Endometrial microvascular endothelial cells (primary cell): ENCODE data around the gene HIF1A. TPM values are rescaled to one million over a fixed set of nuclear protein-coding genes. Genes with fewer than 3 reads are reported as not detected.
"Not testable (repeated sequence)": the region's sequence is repeated elsewhere in the genome, so short reads cannot be mapped to it uniquely, and the experiment has no call there.

ENCODE experiments used
- in situ Hi-C: cut with HindIII; loops from 2 replicates; pipeline ENCODE4 v1.10.0; 2017; ENCODE audit warnings: low sequenced_read_pairs, low pct_unique_long_range_greater_than_20kb; ENCODE audit errors: inconsistent ontology term
- total RNA-seq: library from RNA; depleted of rRNA; stranded (reverse); fragments of >200 nt; gene quantifications from one replicate; pipeline ENCODE4 v1.2.3, GENCODE V29; 2015; ENCODE audit errors: inconsistent ontology term

Gene HIF1A
- total RNA-seq, 1 donor from 2014 or later = 249 TPM

- in situ Hi-C loops = loop anchor here (25.0 kb wide), 1 partner anchor 394 kb away; no protein-coding TSS in a partner anchor
Measured at GRCh38 chr14:61730756-61731373, 35.6 kb downstream of the HIF1A start.

DNA sequence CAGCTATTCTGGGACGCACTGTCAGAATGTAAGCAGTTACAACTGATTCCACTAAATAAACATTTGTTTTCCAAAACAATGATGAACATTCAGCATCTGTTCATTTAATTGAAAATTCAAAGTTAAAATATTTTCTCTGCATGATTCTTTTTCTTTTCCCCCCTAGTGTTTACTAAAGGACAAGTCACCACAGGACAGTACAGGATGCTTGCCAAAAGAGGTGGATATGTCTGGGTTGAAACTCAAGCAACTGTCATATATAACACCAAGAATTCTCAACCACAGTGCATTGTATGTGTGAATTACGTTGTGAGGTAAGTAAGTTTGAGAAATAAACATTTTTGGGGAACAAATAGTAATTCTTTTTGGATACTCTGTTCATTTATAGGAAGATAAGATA is 38.7 kb downstream of the HIF1A start:
- in situ Hi-C loops = loop anchor here (25.0 kb wide), 1 partner anchor 397 kb away; no protein-coding TSS in a partner anchor

GRCh38 chr14:61736751-61737150 is 41.4 kb downstream of the HIF1A start:
- in situ Hi-C loops = loop anchor here (25.0 kb wide), 1 partner anchor 399 kb away; no protein-coding TSS in a partner anchor

- in situ Hi-C loops = loop anchor here (25.0 kb wide), 1 partner anchor 401 kb away; no protein-coding TSS in a partner anchor
Measured at GRCh38 chr14:61737915-61738314, 42.6 kb downstream of the HIF1A start.

- in situ Hi-C loops = loop anchor here (25.0 kb wide), 1 partner anchor 402 kb away; no protein-coding TSS in a partner anchor
Measured at GRCh38 chr14:61739133-61739532, 43.8 kb downstream of the HIF1A start.

- in situ Hi-C loops = loop anchor here (25.0 kb wide), 1 partner anchor 405 kb away; no protein-coding TSS in a partner anchor
Measured at GRCh38 chr14:61742371-61742770, 47.1 kb downstream of the HIF1A start.

- in situ Hi-C loops = loop anchor here (25.0 kb wide), 1 partner anchor 407 kb away; no protein-coding TSS in a partner anchor
Measured at GRCh38 chr14:61744238-61744637, 48.9 kb downstream of the HIF1A start.

- in situ Hi-C loops = loop anchor here (25.0 kb wide), 1 partner anchor 409 kb away; no protein-coding TSS in a partner anchor
Measured at GRCh38 chr14:61746346-61746745, 51.0 kb downstream of the HIF1A start.

DNA sequence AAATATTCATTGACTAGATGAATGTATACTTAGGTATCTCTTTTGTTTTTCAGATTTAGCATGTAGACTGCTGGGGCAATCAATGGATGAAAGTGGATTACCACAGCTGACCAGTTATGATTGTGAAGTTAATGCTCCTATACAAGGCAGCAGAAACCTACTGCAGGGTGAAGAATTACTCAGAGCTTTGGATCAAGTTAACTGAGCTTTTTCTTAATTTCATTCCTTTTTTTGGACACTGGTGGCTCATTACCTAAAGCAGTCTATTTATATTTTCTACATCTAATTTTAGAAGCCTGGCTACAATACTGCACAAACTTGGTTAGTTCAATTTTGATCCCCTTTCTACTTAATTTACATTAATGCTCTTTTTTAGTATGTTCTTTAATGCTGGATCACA is 51.6 kb downstream of the HIF1A start:
- in situ Hi-C loops = loop anchor here (25.0 kb wide), 1 partner anchor 410 kb away; no protein-coding TSS in a partner anchor

- in situ Hi-C loops = loop anchor here (25.0 kb wide), 1 partner anchor 410 kb away; no protein-coding TSS in a partner anchor
Measured at GRCh38 chr14:61747342-61747741, 52.0 kb downstream of the HIF1A start.

- in situ Hi-C loops = loop anchor here (25.0 kb wide), 1 partner anchor 412 kb away; no protein-coding TSS in a partner anchor
Measured at GRCh38 chr14:61749264-61749663, 54.0 kb downstream of the HIF1A start.

DNA sequence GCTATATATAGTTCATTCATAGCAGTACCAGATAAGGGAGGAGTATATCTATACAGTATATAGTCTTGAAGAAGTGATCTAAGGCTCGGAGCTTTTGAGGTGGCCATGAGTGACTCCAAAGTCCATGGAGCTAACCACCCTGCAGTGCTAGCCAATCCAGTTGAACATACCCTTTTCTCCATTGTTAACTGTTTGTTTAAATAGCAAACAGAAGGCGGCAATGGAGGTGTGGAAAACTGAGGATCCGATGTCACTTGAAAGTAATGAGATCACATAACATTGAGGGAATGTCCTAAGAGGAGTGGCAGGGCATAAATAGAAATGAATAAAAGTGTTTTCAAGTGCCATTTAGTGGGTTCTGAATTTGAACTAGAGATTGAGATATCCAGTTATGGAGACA is 54.6 kb downstream of the HIF1A start:
- in situ Hi-C loops = loop anchor here (25.0 kb wide), 1 partner anchor 413 kb away; no protein-coding TSS in a partner anchor

DNA sequence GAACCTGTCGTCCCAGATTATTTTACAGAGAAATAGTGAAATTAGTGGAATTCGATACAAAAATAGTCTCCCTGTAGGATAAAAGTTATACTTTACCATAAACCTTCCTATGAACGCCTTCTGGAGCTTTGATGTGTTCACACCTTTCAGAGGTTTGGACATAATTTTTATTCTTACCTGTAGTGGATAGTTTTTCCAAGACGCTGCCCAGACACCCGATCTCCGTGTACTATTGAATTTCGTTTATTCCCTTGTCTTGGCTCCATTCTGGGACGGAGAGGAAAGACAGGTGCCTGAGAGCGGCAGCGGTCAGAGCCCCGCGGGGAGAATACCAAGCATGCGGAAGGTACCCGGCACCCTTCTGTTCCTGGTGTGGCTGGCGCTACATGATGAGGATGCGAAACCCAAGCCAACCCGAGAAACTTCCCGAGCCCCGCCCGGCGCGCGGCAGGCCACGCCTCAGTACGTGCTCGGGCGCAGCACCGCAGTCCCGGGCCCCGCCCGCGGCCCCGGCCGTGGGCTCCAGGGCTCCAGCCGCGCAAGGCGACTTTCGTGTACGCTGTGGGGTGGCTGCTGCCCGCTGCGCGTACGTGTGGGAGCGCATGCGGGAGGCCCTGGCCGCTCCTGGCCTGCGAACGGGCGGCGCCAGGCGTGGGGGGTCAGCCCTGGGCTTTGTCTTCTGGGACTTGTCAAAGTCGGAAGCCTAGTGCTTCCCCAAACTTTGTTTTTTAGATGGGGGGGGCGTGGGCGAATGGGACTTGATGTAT is 55.6 kb downstream of the HIF1A start:
- in situ Hi-C loops = no loop called here

DNA sequence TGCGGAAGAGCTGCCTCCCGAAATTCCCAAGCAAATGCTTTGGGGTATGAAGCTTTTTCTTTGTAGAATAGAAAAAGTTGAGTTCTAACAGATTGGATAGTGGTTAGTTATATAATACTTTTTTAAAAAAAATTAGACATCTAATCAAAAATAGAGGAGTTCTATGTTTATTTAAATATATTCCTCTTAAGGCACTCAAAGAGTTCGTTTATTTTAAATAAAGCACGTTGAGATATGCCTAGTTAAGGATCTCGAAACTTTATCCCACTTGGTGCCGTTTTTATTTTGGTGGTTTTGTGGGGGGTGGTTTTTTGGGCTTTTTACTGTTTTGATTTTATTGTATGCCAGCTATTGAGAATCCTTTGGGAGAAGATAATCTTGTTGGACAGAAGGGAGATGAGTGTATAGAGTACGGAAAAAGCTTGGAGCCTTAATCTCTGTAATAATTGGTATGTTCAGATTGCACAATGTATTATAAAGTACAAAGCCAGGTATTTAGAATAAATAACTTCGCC is 56.2 kb downstream of the HIF1A start:
- in situ Hi-C loops = no loop called here

- in situ Hi-C loops = no loop called here
Measured at GRCh38 chr14:61752626-61753025, 57.3 kb downstream of the HIF1A start.

DNA sequence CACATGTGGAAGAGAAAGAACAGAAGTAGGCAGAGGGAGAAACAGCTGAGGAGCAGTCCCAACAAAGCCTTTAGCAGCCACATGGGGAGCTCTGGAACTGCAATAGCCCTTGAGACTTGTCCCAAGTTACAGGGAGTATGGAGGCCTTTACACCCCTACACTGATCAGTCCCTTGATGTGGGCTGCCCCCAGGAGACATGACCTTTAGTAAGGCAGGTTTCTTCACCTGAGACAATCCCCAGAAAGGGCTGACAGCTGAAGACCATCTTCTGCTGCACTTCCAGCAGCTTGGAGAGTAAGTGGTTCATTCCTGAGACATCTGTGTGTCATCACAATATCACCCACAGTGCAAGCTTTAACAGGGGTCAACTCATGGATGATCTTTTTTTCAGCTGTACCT is 58.3 kb downstream of the HIF1A start:
- in situ Hi-C loops = no loop called here

- in situ Hi-C loops = no loop called here
Measured at GRCh38 chr14:61754627-61755381, 59.5 kb downstream of the HIF1A start.

DNA sequence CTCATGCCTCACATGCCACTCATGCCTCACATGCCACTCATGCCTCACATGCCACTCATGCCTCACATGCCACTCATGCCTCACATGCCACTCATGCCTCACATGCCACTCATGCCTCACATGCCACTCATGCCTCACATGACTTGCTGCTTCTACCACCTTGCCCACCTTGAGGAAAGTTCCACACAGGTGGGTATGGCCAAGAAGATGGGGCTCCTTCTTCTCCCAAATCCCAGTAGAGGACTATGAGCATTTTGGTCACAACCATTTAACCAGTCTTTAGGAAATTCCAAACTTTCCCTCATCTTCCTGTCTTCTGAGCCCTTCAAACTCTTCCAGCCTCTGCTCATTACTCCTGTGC is 60.0 kb downstream of the HIF1A start:
- in situ Hi-C loops = not testable (repeated sequence)

- in situ Hi-C loops = no loop called here
Measured at GRCh38 chr14:61756135-61756534, 60.8 kb downstream of the HIF1A start.
